CD14-positive monocyte (primary cell): Measurements from ENCODE around the gene PPARG. TPM values are rescaled to one million over a fixed set of nuclear protein-coding genes. Genes with fewer than 3 reads are reported as not detected.

Experiments
- DNase-seq, 3 donors: peaks; one replicate each; pipeline ENCODE4 v3.0.0-alpha.2; 2011 to 2022
- H2AFZ ChIP-seq: 2 replicates; pipeline ENCODE4 v1.6.0; 2012; ENCODE audit warnings: mild to moderate bottlenecking, low read depth, low read length, inconsistent platforms; ENCODE audit not compliant: insufficient read depth, poor library complexity, severe bottlenecking
- H3K27ac ChIP-seq, 2 donors: 1 replicate in 1 of 2; 2 replicates in 1 of 2; pipeline ENCODE4 v1.5.1; 2012 to 2013; ENCODE audit warnings: low read length in 2 of 2, control low read depth in 1 of 2, inconsistent platforms in 1 of 2, low read depth in 1 of 2, mild to moderate bottlenecking in 1 of 2
- H3K27me3 ChIP-seq, 2 donors: one replicate each; pipeline versions ENCODE4 v1.6.0 to v1.6.1; 2011 to 2013; ENCODE audit warnings: low read length in 2 of 2; ENCODE audit not compliant: control insufficient read depth in 2 of 2, insufficient read depth in 2 of 2
- H3K36me3 ChIP-seq, 2 donors: replicated peaks in 1 of 2; 1 replicate in 1 of 2; 2 replicates in 1 of 2; pipeline versions ENCODE4 v1.5.1 to v1.6.1; 2012 to 2013; ENCODE audit warnings: low read length in 2 of 2, control low read depth in 1 of 2, inconsistent platforms in 1 of 2, mild to moderate bottlenecking in 1 of 2; ENCODE audit not compliant: insufficient read depth in 2 of 2, control insufficient read depth in 1 of 2
- H3K4me1 ChIP-seq, 2 donors: 1 replicate in 1 of 2; 2 replicates in 1 of 2; pipeline versions ENCODE4 v1.5.1 to v1.6.1; 2012 to 2013; ENCODE audit warnings: low read length in 2 of 2, control low read depth in 1 of 2, inconsistent platforms in 1 of 2, mild to moderate bottlenecking in 1 of 2, moderate library complexity in 1 of 2; ENCODE audit not compliant: insufficient read depth in 2 of 2, control insufficient read depth in 1 of 2
- H3K4me2 ChIP-seq: replicated peaks from 2 replicates; pipeline ENCODE3; 2012; ENCODE audit warnings: low read length, moderate library complexity, mild to moderate bottlenecking; ENCODE audit not compliant: poor library complexity, severe bottlenecking; ENCODE audit errors: extremely low read depth
- H3K4me3 ChIP-seq, 3 experiments: fragments of 200-600 bp in 1 of 3; sonication (generic) in 1 of 3; replicated peaks in 1 of 3; 1 replicate in 2 of 3; 2 replicates in 1 of 3; pipeline ENCODE4 v1.5.1; 2011 to 2013; ENCODE audit warnings: low read length in 3 of 3, mild to moderate bottlenecking in 3 of 3, control low read depth in 2 of 3, low read depth in 2 of 3, inconsistent platforms in 1 of 3, moderate library complexity in 1 of 3
- H3K79me2 ChIP-seq: 2 replicates; pipeline ENCODE4 v1.6.0; 2012; ENCODE audit warnings: mild to moderate bottlenecking, control low read depth, inconsistent platforms, low read length, moderate library complexity; ENCODE audit not compliant: insufficient read depth
- H3K9ac ChIP-seq: 2 replicates; pipeline ENCODE4 v1.6.0; 2017; ENCODE audit warnings: low read length, mild to moderate bottlenecking; ENCODE audit not compliant: insufficient read depth, poor library complexity, severe bottlenecking
- H3K9me3 ChIP-seq, 2 donors: replicated peaks in 1 of 2; 1 replicate in 1 of 2; 2 replicates in 1 of 2; pipeline versions ENCODE4 v1.5.1 to v1.6.1; 2012 to 2013; ENCODE audit warnings: low read length in 2 of 2, control low read depth in 1 of 2; ENCODE audit not compliant: control insufficient read depth in 1 of 2, insufficient read depth in 1 of 2
- H4K20me1 ChIP-seq: 2 replicates; pipeline ENCODE4 v1.6.0; 2012; ENCODE audit warnings: mild to moderate bottlenecking, low read length, control low read depth, moderate library complexity; ENCODE audit not compliant: insufficient read depth
- H3K27ac Mint-ChIP-seq, 7 donors: one replicate each; pipeline ENCODE4 v1.8.0; 2020; ENCODE audit warnings: mild to moderate bottlenecking in 7 of 7, mixed read lengths in 7 of 7, moderate library complexity in 6 of 7, inconsistent platforms in 2 of 7
- H3K27me3 Mint-ChIP-seq, 3 donors: one replicate each; pipeline ENCODE4 v1.8.0; 2021 to 2022; ENCODE audit warnings: low read depth in 3 of 3, mild to moderate bottlenecking in 3 of 3, mixed read lengths in 3 of 3, moderate library complexity in 3 of 3, inconsistent platforms in 1 of 3
- H3K36me3 Mint-ChIP-seq, 2 donors: one replicate each; pipeline ENCODE4 v1.8.0; 2020; ENCODE audit warnings: mixed read lengths in 2 of 2, inconsistent platforms in 1 of 2, mild to moderate bottlenecking in 1 of 2
- H3K4me1 Mint-ChIP-seq: one replicate; pipeline ENCODE4 v1.8.0; 2020; ENCODE audit warnings: mild to moderate bottlenecking, mixed read lengths
- H3K4me3 Mint-ChIP-seq, 2 donors: one replicate each; pipeline ENCODE4 v1.8.0; 2020; ENCODE audit warnings: mild to moderate bottlenecking in 2 of 2, mixed read lengths in 2 of 2, moderate library complexity in 1 of 2
- H3K9me3 Mint-ChIP-seq, 7 donors: one replicate each; pipeline ENCODE4 v1.8.0; 2020 to 2022; ENCODE audit warnings: mixed read lengths in 7 of 7, mild to moderate bottlenecking in 6 of 7, moderate library complexity in 6 of 7, inconsistent platforms in 2 of 7
- CTCF ChIP-seq: fragments of 200-600 bp; IDR thresholded peaks from one replicate; pipeline ENCODE4 v1.8.0; 2022; ENCODE audit warnings: antibody characterized with exemption, mild to moderate bottlenecking
- WGBS: methylation state at CpG from one replicate; pipeline ENCODE4 v1.1.5; 2013; ENCODE audit warnings: missing lambda C conversion rate; ENCODE audit not compliant: insufficient coverage; 5-methylcytosine and 5-hydroxymethylcytosine counted together
- intact Hi-C, 2 donors: fragments of 100-400 bp; cut with micrococcal nuclease; formaldehyde crosslinking; loops; one replicate each; pipeline versions ENCODE4 v1.15.0 to v1.15.1; 2023
- polyA plus RNA-seq, 3 donors: library from polyadenylated mRNA; depleted of rRNA in 1 of 3; unstranded in 2 of 3; stranded (reverse) in 1 of 3; fragments of 300-500 nt in 2 of 3; fragments of >200 nt in 1 of 3; fragmentation: Illumina TruSeq in 2 of 3; gene quantifications; 1 replicate in 2 of 3; 2 replicates in 1 of 3; pipeline ENCODE4 v1.2.3, GENCODE V29; 2012 to 2021

Gene PPARG
- polyA plus RNA-seq, 3 donors: 0.56 to 2.0 (median 0.97) TPM

DNA sequence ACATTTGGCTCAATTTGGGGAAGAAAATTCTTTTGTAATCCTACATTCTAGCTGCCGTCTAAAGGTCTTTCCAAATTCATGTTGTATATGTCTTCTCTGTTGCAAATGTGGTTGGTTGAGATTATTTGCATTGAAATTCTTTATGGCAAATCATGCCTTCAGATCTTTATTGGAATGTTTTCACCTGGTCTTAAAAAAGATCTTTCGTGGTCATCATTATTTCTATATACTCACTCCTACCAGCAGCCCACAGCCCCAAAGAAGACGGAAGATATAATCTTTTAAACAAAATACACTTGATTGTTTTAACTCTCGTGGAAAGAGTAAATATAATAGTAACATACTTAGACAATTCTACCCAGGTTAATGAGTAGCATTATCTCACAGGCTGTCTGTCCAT, 41.5 kb upstream of the PPARG start:
- Mint-ChIP-seq H3K27ac (no peak overlapping the region), H3K9me3 (peaks cover 3 to 15% (median 6%) of the 10 kb centered on the region in 7 donors)
- H4K20me1 ChIP-seq: no peaks in the 10 kb centered on the region

GRCh38 chr3:12249519-12249918, 39.4 kb upstream of the PPARG start:
- no peak for TF ChIP-seq CTCF
- H3K36me3 ChIP-seq: no peaks in the 10 kb centered on the region
- H2AFZ ChIP-seq: no peak overlapping the region
- Mint-ChIP-seq H3K27ac (no peak overlapping the region), H3K9me3 (peaks cover 3 to 15% (median 6%) of the 10 kb centered on the region in 7 donors), H3K4me1 (peaks cover 23% of the 10 kb centered on the region), H3K36me3 (no peaks in the 10 kb centered on the region), H3K27me3 (peaks cover 0 to 9% (median 3%) of the 10 kb centered on the region in 3 donors), H3K4me3 (no peak overlapping the region)
- H3K4me1 ChIP-seq: peaks cover 12 to 18% of the 10 kb centered on the region in 2 donors
- WGBS: no CpG with 5 or more reads among the region's 2 CpGs
- no peaks in the 10 kb centered on the region for H4K20me1 ChIP-seq
- no peak overlapping the region for H3K9ac ChIP-seq
- H3K4me3 ChIP-seq: no peak overlapping the region
- peaks cover 0 to 4% of the 10 kb centered on the region in 2 donors for H3K27me3 ChIP-seq
- no peak overlapping the region for H3K27ac ChIP-seq
- intact Hi-C loops: loop anchor here in 1 of 2 donors (10.0 kb wide), 1 partner anchor 115 kb away; no protein-coding TSS in a partner anchor
- DNase-seq: no peak
- no peaks in the 10 kb centered on the region for H3K79me2 ChIP-seq
- H3K9me3 ChIP-seq: peaks cover 0 to 4% of the 10 kb centered on the region in 2 donors
- H3K4me2 ChIP-seq: no peak overlapping the region

More for the DNA sequence above, 41.5 kb upstream of the PPARG start:
- Histone ChIP-seq H2AFZ (no peak overlapping the region), H3K4me3 (no peak overlapping the region), H3K36me3 (no peaks in the 10 kb centered on the region), H3K4me1 (no peaks in the 10 kb centered on the region), H3K79me2 (no peaks in the 10 kb centered on the region), H3K27me3 (peaks cover 0 to 4% of the 10 kb centered on the region in 2 donors), H3K4me2 (no peak overlapping the region), H3K9me3 (peaks cover 0 to 4% of the 10 kb centered on the region in 2 donors), H3K9ac (no peak overlapping the region), H3K27ac (no peak overlapping the region)
- TF ChIP-seq CTCF: no peak
- Mint-ChIP-seq H3K36me3 (no peaks in the 10 kb centered on the region), H3K4me3 (no peak overlapping the region), H3K4me1 (peaks cover 7% of the 10 kb centered on the region), H3K27me3 (peaks cover 0 to 9% (median 3%) of the 10 kb centered on the region in 3 donors)
- intact Hi-C loops: loop anchor here in 1 of 2 donors (10.0 kb wide), 1 partner anchor 113 kb away; no protein-coding TSS in a partner anchor
- no peak for DNase-seq
- WGBS: no CpG with 5 or more reads among the region's 4 CpGs
